ENCODE data around the gene MAML1.

Gene MAML1

GRCh38 chr5:179825655-179826182, 93.1 kb downstream of the MAML1 start:
- DNase-seq = no peak
